Endothelial cell of umbilical vein (primary cell): ENCODE results near the gene PIANP. TPM values are rescaled to one million over a fixed set of nuclear protein-coding genes. Genes with fewer than 3 reads are reported as not detected.

ENCODE experiments used
- BruUV-seq: library from RNA; stranded (reverse); fragments of 400-500 nt; replicated peaks from 2 replicates; lab custom pipeline; 2021; lab: Mats Ljungman, UMichigan
- CTCF ChIA-PET: fragments of 300-600, 350-600 bp; sonication (Branson Sonifier 250); formaldehyde crosslinking; loops from one replicate; lab custom pipeline; 2021; ENCODE audit warnings: antibody characterized with exemption, inconsistent platforms; lab: Charles Lee
- POLR2A ChIA-PET: fragments of 300-600, 350-600 bp; sonication (Branson Sonifier 250); formaldehyde crosslinking; loops from one replicate; lab custom pipeline; 2021; ENCODE audit warnings: antibody characterized with exemption, inconsistent platforms; lab: Charles Lee
- DNase-seq: peaks from one replicate; pipeline ENCODE4 v3.0.0-alpha.2; 2011; ENCODE audit warnings: low read depth, low spot score
- FAIRE-seq: peaks from 2 replicates; lab custom pipeline; 2011; peaks lifted over from hg19 to GRCh38; lab: Jason Lieb, UNC
- H2AFZ ChIP-seq: 2 replicates; pipeline ENCODE4 v1.6.0; 2012; ENCODE audit warnings: low read depth, low read length, control low read depth, inconsistent platforms
- H3K27ac ChIP-seq: 2 replicates; pipeline ENCODE4 v1.5.1; 2011; ENCODE audit warnings: low read depth, mild to moderate bottlenecking, control low read depth, low read length, moderate library complexity; ENCODE audit not compliant: insufficient read depth
- H3K27me3 ChIP-seq, 2 experiments: 2 replicates each; pipeline versions ENCODE4 v1.6.0 to v1.6.1; 2011; ENCODE audit warnings: low read length in 2 of 2, mixed read lengths in 1 of 2; ENCODE audit not compliant: control insufficient read depth in 2 of 2, insufficient read depth in 2 of 2
- H3K36me3 ChIP-seq, 2 experiments: 2 replicates in 1 of 2; 3 replicates in 1 of 2; pipeline ENCODE4 v1.5.1; 2011; ENCODE audit warnings: low read length in 2 of 2, mild to moderate bottlenecking in 1 of 2, moderate library complexity in 1 of 2; ENCODE audit not compliant: control insufficient read depth in 2 of 2, insufficient read depth in 2 of 2; ENCODE audit errors: extremely low read depth in 1 of 2
- H3K4me1 ChIP-seq: 3 replicates; pipeline ENCODE4 v1.5.1; 2011; ENCODE audit warnings: mild to moderate bottlenecking, low read length; ENCODE audit not compliant: control insufficient read depth, insufficient read depth; ENCODE audit errors: extremely low read depth
- H3K4me2 ChIP-seq: 2 replicates; pipeline ENCODE4 v1.6.1; 2011; ENCODE audit warnings: low read length, control low read depth, mixed read lengths; ENCODE audit not compliant: insufficient read depth
- H3K4me3 ChIP-seq, 3 experiments: fragments of 200-600 bp in 1 of 3; sonication (generic), shearing (Covaris generic) in 1 of 3; replicated peaks in 1 of 3; 2 replicates each; pipeline ENCODE4 v1.5.1; 2011 to 2016; ENCODE audit warnings: control low read depth in 3 of 3, low read length in 3 of 3, mild to moderate bottlenecking in 2 of 3, inconsistent platforms in 1 of 3, low read depth in 1 of 3, moderate library complexity in 1 of 3; ENCODE audit not compliant: insufficient read depth in 1 of 3
- H3K79me2 ChIP-seq: 2 replicates; pipeline ENCODE4 v1.6.0; 2012; ENCODE audit warnings: low read length, inconsistent platforms; ENCODE audit not compliant: control insufficient read depth, insufficient read depth
- H3K9ac ChIP-seq: replicated peaks from 2 replicates; pipeline ENCODE3; 2011; ENCODE audit warnings: low read length, control low read depth; ENCODE audit not compliant: insufficient read depth; ENCODE audit errors: extremely low read depth
- H3K9me1 ChIP-seq: replicated peaks from 3 replicates; pipeline ENCODE4 v1.6.0; 2011; ENCODE audit warnings: mild to moderate bottlenecking, low read length; ENCODE audit not compliant: control insufficient read depth, insufficient read depth; ENCODE audit errors: extremely low read depth
- H3K9me3 ChIP-seq: replicated peaks from 2 replicates; pipeline ENCODE4 v1.5.1; 2012; ENCODE audit warnings: low read length, inconsistent platforms; ENCODE audit not compliant: control insufficient read depth, insufficient read depth
- H4K20me1 ChIP-seq: replicated peaks from 2 replicates; pipeline ENCODE3; 2011; ENCODE audit warnings: mild to moderate bottlenecking, low read length; ENCODE audit not compliant: control insufficient read depth, insufficient read depth; ENCODE audit errors: extremely low read depth
- EZH2 ChIP-seq: IDR thresholded peaks from 2 replicates; pipeline ENCODE4 v1.6.1; 2012; ENCODE audit warnings: borderline replicate concordance, low read depth, mild to moderate bottlenecking, moderate library complexity, low read length, inconsistent platforms; ENCODE audit not compliant: severe bottlenecking
- FOS ChIP-seq: IDR thresholded peaks from 2 replicates; pipeline ENCODE4 v1.6.1; 2011; ENCODE audit warnings: mild to moderate bottlenecking, low read length, moderate library complexity, borderline replicate concordance; ENCODE audit not compliant: insufficient read depth
- JUN ChIP-seq: IDR thresholded peaks from 2 replicates; pipeline ENCODE4 v1.6.1; 2011; ENCODE audit warnings: borderline replicate concordance, low read depth; ENCODE audit not compliant: insufficient read length, insufficient read depth
- MYC ChIP-seq: IDR thresholded peaks from one replicate; pipeline ENCODE4 v1.6.1; 2011; ENCODE audit warnings: mild to moderate bottlenecking, low read depth, low read length
- dilution Hi-C: fragments of 300-500 bp; cut with MboI; formaldehyde crosslinking; loops from one replicate; pipeline ENCODE4 v1.15.0; 2019; ENCODE audit warnings: low sequenced_read_pairs; ENCODE audit not compliant: extremely low pct_ligation_motif_present
- intact Hi-C: fragments of 100-400 bp; cut with micrococcal nuclease; formaldehyde crosslinking; loops from one replicate; pipeline ENCODE4 v1.10.0; 2022
- polyA plus RNA-seq, 4 experiments: library from polyadenylated mRNA; depleted of rRNA in 3 of 4; stranded (reverse) in 3 of 4; unstranded in 1 of 4; fragments of >200 nt; gene quantifications; 2 replicates each; pipeline versions ENCODE4 v1.2.1 to v1.2.3, GENCODE V29; 2011 to 2012; ENCODE audit warnings: missing spikeins in 1 of 4
- total RNA-seq: library from RNA; stranded (reverse); gene quantifications from 2 replicates; pipeline ENCODE4 v1.2.3, GENCODE V29; 2021
- TF ChIP-seq, protein P1 (sequence below): IDR thresholded peaks from 2 replicates; pipeline ENCODE4 v1.6.1; 2011; ENCODE audit not compliant: insufficient read depth, insufficient read length
- TF ChIP-seq, protein P2 (sequence below), 2 donors: IDR thresholded peaks; 1 replicate in 1 of 2; 2 replicates in 1 of 2; pipeline ENCODE4 v1.5.1; 2011; ENCODE audit warnings: low read length in 2 of 2, mild to moderate bottlenecking in 2 of 2, moderate library complexity in 2 of 2, control low read depth in 1 of 2, inconsistent platforms in 1 of 2, low read depth in 1 of 2; ENCODE audit not compliant: insufficient read depth in 1 of 2; ENCODE audit errors: extremely low read depth in 1 of 2

Gene PIANP
- total and polyA plus RNA-seq, 2 donors (not counting 3 experiments of a cell fraction or from before 2014, with no cell fraction given): 0.10 to 0.55 TPM

DNA sequence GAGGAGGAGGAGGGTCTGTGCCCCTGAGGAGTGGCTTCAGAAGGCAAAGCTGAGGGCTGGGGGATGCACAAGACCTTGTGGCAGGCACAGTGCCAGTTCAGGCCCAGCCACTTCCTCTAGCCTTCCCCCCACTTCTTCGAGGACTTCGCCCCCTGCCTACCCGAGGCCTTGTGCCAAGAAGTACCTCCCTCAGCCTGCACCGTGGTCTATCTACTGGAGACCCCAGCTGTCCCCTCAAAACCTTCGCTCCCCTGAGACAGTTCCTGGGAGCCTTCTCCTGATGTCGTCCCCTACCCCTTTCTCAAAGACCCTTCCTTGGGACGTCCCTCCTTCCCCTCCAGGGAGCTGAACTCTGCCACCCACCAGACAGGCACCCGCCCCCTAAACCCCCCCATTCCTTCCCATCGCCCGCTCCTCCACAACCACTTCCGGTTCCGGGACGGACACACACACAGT, 12.0 kb downstream of the PIANP start:
- Histone ChIP-seq H3K27ac (peak overlapping the region; percentile 83), H3K9me1 (no peaks in the 10 kb centered on the region), H3K36me3 (no peaks in the 10 kb centered on the region), H2AFZ (peak overlapping the region; percentile 55), H3K4me1 (peaks cover 21% of the 10 kb centered on the region), H3K4me3 (peak overlapping the region; percentile 62 to 99 (median 65)), H3K9me3 (no peaks in the 10 kb centered on the region), H3K79me2 (peaks cover 58% of the 10 kb centered on the region), H4K20me1 (no peaks in the 10 kb centered on the region), H3K9ac (peak overlapping the region; percentile 92), H3K27me3 (no peaks in the 10 kb centered on the region), H3K4me2 (peak overlapping the region; percentile 60)
- intact Hi-C loops (loop anchor here (5.0 kb wide), 1 partner anchor 89 kb away; no protein-coding TSS in a partner anchor), dilution Hi-C loops (no loop called here)
- FAIRE-seq: no peak
- TF ChIP-seq, protein P1, sequence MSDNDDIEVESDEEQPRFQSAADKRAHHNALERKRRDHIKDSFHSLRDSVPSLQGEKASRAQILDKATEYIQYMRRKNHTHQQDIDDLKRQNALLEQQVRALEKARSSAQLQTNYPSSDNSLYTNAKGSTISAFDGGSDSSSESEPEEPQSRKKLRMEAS: no peak
- TF ChIP-seq MYC (peak; percentile 64), EZH2 (no peak), FOS (no peak), JUN (no peak)
- TF ChIP-seq, protein P2, sequence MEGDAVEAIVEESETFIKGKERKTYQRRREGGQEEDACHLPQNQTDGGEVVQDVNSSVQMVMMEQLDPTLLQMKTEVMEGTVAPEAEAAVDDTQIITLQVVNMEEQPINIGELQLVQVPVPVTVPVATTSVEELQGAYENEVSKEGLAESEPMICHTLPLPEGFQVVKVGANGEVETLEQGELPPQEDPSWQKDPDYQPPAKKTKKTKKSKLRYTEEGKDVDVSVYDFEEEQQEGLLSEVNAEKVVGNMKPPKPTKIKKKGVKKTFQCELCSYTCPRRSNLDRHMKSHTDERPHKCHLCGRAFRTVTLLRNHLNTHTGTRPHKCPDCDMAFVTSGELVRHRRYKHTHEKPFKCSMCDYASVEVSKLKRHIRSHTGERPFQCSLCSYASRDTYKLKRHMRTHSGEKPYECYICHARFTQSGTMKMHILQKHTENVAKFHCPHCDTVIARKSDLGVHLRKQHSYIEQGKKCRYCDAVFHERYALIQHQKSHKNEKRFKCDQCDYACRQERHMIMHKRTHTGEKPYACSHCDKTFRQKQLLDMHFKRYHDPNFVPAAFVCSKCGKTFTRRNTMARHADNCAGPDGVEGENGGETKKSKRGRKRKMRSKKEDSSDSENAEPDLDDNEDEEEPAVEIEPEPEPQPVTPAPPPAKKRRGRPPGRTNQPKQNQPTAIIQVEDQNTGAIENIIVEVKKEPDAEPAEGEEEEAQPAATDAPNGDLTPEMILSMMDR (IDR thresholded peaks at IDR 0.05; ENCODE audit: extremely low read depth in 1 of 2, insufficient read depth in 1 of 2, low read depth in 1 of 2, low read length in 2 of 2): no peak
- ChIA-PET POLR2A (interaction anchor here (0.7 to 1.9 kb wide), 8 partner anchors 35 to 179 kb away, joined by 3 to 13 read pairs (median 5); partner anchors contain the start of genes COPS7A and TPI1), CTCF (interaction anchor here (1.1 to 2.2 kb wide), 8 partner anchors 36 to 151 kb away, joined by 3 to 18 read pairs (median 8); partner anchors contain the start of genes COPS7A, MLF2 and PTMS)
- no TSS peak for BruUV-seq
- DNase-seq: no peak
